ENCODE data around the gene FDX1. TPM values are rescaled to one million over a fixed set of nuclear protein-coding genes. Genes with fewer than 3 reads are reported as not detected.
A peak's percentile ranks its signal among the peaks of the same experiment; 100 is the strongest.

The FDX1 gene
- total RNA-seq, 1 experiment from 2014 or later = 11.9 TPM

DNA sequence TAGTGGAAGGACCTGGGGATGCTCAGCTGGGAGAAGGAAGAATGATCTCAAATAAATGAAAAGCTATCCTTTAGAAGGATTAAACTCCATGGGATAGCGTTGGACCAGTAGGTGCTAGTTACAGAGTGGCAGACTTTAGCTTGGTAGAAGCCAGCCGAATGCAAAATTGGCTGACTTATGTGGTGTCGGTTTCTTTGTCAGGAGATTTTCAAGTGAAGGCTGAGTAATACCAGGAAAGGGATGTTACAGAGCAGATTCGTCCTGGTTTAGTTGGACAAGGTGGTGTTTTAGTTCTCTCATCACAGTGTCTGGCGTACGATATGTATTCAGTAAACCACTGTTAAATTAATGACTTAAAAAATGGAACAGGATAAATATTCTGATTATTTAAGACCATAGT is 26.0 kb downstream of the FDX1 start:
- TF ChIP-seq CTCF (conservative IDR thresholded peaks at IDR 0.05) = no peak
- no peak for TF ChIP-seq EZH2 (IDR thresholded peaks at IDR 0.05; ENCODE audit: low read depth)
- intact Hi-C loops (cut with micrococcal nuclease; ENCODE audit: unreplicated experiment) = no loop called here
- ChIA-PET CTCF (no interaction called here), POLR2A (ENCODE audit: unreplicated experiment) (interaction anchor here (0.6 kb wide), 1 partner anchor 13 kb away, joined by 5 read pairs; no protein-coding TSS in a partner anchor)
- H3K27ac ChIP-seq = no peak overlapping the region
- H3K4me3 ChIP-seq = no peak overlapping the region
- no peaks in the 10 kb centered on the region for H3K27me3 ChIP-seq (ENCODE audit: insufficient read depth, low read depth)
- no peak overlapping the region for H3K4me2 ChIP-seq
- no TSS peak for BruUV-seq (replicated peaks)
- peaks cover 21% of the 10 kb centered on the region for H3K36me3 ChIP-seq (ENCODE audit: low read depth)
- no peak overlapping the region for H2AFZ ChIP-seq
- DNase-seq = no peak
- H3K9me2 ChIP-seq (ENCODE audit: insufficient read depth) = 0 out of 2 replicates have a peak, but pooled peaks cover 3% of the 10 kb centered on the region
- no peaks in the 10 kb centered on the region for H3K4me1 ChIP-seq (replicated peaks; ENCODE audit: insufficient read depth)
- H3K9me3 ChIP-seq (ENCODE audit: insufficient read depth, low read depth) = no peaks in the 10 kb centered on the region
- H3F3A ChIP-seq (ENCODE audit: insufficient read depth, low read depth) = no peaks in the 10 kb centered on the region
- H3K79me2 ChIP-seq (ENCODE audit: low read depth) = no peaks in the 10 kb centered on the region
- peaks cover 4% of the 10 kb centered on the region; the same call in 1 of the 2 replicates for H4K20me1 ChIP-seq (ENCODE audit: insufficient read depth)

DNA sequence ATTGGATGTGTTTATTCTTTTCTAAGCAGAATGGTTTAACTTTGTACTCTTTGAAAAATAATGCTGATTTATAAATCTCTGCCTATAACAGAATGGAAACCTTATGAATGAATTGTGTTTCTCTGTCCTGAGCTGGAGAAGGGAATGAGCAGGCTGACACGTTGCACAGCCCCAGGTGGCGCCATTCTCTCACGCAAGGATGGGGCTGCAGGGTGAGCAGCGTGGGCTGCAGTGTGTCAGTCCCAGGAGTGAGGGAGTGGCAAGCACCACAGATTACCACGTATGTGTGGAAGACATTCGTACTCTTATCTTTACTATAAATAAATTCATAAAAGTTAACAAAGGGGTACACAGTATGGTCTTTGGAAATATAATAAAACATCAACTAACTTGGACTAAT is 33.4 kb downstream of the FDX1 start:
- peak in 1 of 2 experiments; percentile 12 for DNase-seq
- peaks cover 20% of the 10 kb centered on the region for H3K36me3 ChIP-seq (ENCODE audit: low read depth)
- H4K20me1 ChIP-seq (ENCODE audit: insufficient read depth) = peaks cover 4% of the 10 kb centered on the region; the same call in 1 of the 2 replicates
- ChIA-PET CTCF (no interaction called here), POLR2A (ENCODE audit: unreplicated experiment) (no interaction called here)
- TF ChIP-seq EZH2 (IDR thresholded peaks at IDR 0.05; ENCODE audit: low read depth) (no peak), CTCF (conservative IDR thresholded peaks at IDR 0.05) (peak; percentile 55)
- H3K4me2 ChIP-seq = no peak overlapping the region
- H2AFZ ChIP-seq = no peak overlapping the region
- BruUV-seq (replicated peaks) = no TSS peak
- intact Hi-C loops (cut with micrococcal nuclease; ENCODE audit: unreplicated experiment) = no loop called here
- no peak overlapping the region for H3K4me3 ChIP-seq
- H3K27me3 ChIP-seq (ENCODE audit: insufficient read depth, low read depth) = no peaks in the 10 kb centered on the region
- H3K9me2 ChIP-seq (ENCODE audit: insufficient read depth) = 0 out of 2 replicates have a peak, but pooled peaks cover 4% of the 10 kb centered on the region
- H3K4me1 ChIP-seq (replicated peaks; ENCODE audit: insufficient read depth) = no peaks in the 10 kb centered on the region
- no peaks in the 10 kb centered on the region for H3K9me3 ChIP-seq (ENCODE audit: insufficient read depth, low read depth)
- no peaks in the 10 kb centered on the region for H3K79me2 ChIP-seq (ENCODE audit: low read depth)
- no peak overlapping the region for H3K27ac ChIP-seq
- no peaks in the 10 kb centered on the region; the same call in 1 of the 2 replicates for H3F3A ChIP-seq (ENCODE audit: insufficient read depth, low read depth)

DNA sequence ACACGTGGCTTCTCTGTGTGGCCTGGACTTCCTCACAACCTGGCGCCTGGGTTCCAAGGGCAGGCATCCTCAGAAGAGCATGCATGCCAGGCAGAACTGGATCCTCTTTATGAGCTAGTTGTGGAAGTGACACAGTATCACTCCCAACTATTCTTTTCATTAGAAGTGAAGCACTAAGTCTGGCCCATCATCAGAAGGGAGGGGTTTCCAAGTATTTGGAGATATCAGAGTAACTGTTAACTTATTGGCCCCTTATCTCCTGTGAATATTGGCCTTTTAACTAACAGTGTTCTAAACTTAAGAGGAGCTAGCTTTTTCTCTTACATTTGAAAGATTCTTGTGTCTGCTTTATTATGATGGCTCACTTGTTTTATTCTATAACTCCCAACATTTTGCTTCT is 35.5 kb downstream of the FDX1 start:
- H3K4me3 ChIP-seq = no peak overlapping the region
- H3K9me2 ChIP-seq (ENCODE audit: insufficient read depth) = 0 out of 2 replicates have a peak, but pooled peaks cover 4% of the 10 kb centered on the region
- no peaks in the 10 kb centered on the region for H3K79me2 ChIP-seq (ENCODE audit: low read depth)
- no TSS peak for BruUV-seq (replicated peaks)
- H2AFZ ChIP-seq = no peak overlapping the region
- intact Hi-C loops (cut with micrococcal nuclease; ENCODE audit: unreplicated experiment) = no loop called here
- ChIA-PET POLR2A (ENCODE audit: unreplicated experiment) (no interaction called here), CTCF (no interaction called here)
- H3K27me3 ChIP-seq (ENCODE audit: insufficient read depth, low read depth) = no peaks in the 10 kb centered on the region
- no peak overlapping the region for H3K4me2 ChIP-seq
- DNase-seq = no peak
- TF ChIP-seq CTCF (conservative IDR thresholded peaks at IDR 0.05) (no peak), EZH2 (IDR thresholded peaks at IDR 0.05; ENCODE audit: low read depth) (no peak)
- no peaks in the 10 kb centered on the region for H3K4me1 ChIP-seq (replicated peaks; ENCODE audit: insufficient read depth)
- peaks cover 14% of the 10 kb centered on the region; the same call in 1 of the 2 replicates for H3K36me3 ChIP-seq (ENCODE audit: low read depth)
- H3K9me3 ChIP-seq (ENCODE audit: insufficient read depth, low read depth) = no peaks in the 10 kb centered on the region
- H3F3A ChIP-seq (ENCODE audit: insufficient read depth, low read depth) = peaks cover 1% of the 10 kb centered on the region; the same call in 1 of the 2 replicates
- H4K20me1 ChIP-seq (ENCODE audit: insufficient read depth) = peaks cover 4% of the 10 kb centered on the region; the same call in 1 of the 2 replicates
- no peak overlapping the region for H3K27ac ChIP-seq

All from PC-9 (cell line).